Ishikawa (cell line): ENCODE measurements around the gene LCN6.

ENCODE experiments used
- CEBPB ChIP-seq: IDR thresholded peaks from 2 replicates; pipeline ENCODE4 v1.6.1; 2012
- EGR1 ChIP-seq: IDR thresholded peaks from 2 replicates; pipeline ENCODE4 v1.6.1; 2012
- EP300 ChIP-seq: IDR thresholded peaks from 2 replicates; pipeline ENCODE4 v1.6.1; 2012; ENCODE audit warnings: borderline replicate concordance
- NFIC ChIP-seq: IDR thresholded peaks from 2 replicates; pipeline ENCODE4 v1.6.1; 2012
- RAD21 ChIP-seq: IDR thresholded peaks from 2 replicates; pipeline ENCODE4 v1.6.1; 2012; ENCODE audit warnings: low read depth
- TAF1 ChIP-seq: IDR thresholded peaks from 2 replicates; pipeline ENCODE4 v1.6.1; 2012; ENCODE audit warnings: low read depth, mild to moderate bottlenecking
- TCF12 ChIP-seq: IDR thresholded peaks from 2 replicates; pipeline ENCODE4 v1.6.1; 2012; ENCODE audit warnings: low read depth
- TF ChIP-seq, protein P1 (sequence below): IDR thresholded peaks from 2 replicates; pipeline ENCODE4 v1.6.1; 2012; ENCODE audit warnings: low read depth, mild to moderate bottlenecking
- TF ChIP-seq, protein P2 (sequence below): IDR thresholded peaks from 2 replicates; pipeline ENCODE4 v1.6.1; 2012
- TF ChIP-seq, protein P3 (sequence below): IDR thresholded peaks from 2 replicates; pipeline ENCODE4 v1.6.1; 2012

DNA sequence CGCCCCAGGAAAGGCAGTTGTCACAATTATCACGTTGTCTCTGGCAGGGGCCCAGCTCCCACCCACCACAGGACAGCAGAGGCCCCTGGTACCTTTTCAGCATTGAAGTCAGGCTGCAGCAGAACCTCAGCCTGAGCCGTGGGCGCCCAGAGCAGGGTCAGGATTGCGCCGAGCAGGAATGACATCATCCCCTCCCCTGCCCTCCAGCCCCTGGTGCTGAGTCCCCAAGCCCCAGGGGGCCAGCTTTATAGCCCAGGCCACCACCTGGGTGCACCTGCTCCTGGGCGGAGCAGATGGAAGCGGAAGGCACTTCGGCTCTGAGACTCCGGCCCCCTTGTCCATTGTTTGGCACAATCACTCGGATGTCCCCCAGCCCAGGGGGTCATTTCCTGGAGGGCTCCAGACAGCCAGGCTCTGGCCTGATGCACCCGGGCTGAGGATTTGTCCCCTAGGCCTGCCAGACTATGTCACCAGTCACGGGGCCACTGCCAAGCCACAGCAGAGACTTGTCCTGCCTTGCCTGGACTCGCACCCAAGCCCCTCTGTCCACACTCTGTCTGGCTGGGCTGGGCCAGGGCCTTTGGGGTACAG, 16.1 kb upstream of the LCN6 start, which contains the start of gene LCN15:
- TF ChIP-seq RAD21 (no peak), EGR1 (no peak), TAF1 (no peak), EP300 (no peak), NFIC (no peak), TCF12 (no peak), CEBPB (no peak)
- TF ChIP-seq, protein P1, sequence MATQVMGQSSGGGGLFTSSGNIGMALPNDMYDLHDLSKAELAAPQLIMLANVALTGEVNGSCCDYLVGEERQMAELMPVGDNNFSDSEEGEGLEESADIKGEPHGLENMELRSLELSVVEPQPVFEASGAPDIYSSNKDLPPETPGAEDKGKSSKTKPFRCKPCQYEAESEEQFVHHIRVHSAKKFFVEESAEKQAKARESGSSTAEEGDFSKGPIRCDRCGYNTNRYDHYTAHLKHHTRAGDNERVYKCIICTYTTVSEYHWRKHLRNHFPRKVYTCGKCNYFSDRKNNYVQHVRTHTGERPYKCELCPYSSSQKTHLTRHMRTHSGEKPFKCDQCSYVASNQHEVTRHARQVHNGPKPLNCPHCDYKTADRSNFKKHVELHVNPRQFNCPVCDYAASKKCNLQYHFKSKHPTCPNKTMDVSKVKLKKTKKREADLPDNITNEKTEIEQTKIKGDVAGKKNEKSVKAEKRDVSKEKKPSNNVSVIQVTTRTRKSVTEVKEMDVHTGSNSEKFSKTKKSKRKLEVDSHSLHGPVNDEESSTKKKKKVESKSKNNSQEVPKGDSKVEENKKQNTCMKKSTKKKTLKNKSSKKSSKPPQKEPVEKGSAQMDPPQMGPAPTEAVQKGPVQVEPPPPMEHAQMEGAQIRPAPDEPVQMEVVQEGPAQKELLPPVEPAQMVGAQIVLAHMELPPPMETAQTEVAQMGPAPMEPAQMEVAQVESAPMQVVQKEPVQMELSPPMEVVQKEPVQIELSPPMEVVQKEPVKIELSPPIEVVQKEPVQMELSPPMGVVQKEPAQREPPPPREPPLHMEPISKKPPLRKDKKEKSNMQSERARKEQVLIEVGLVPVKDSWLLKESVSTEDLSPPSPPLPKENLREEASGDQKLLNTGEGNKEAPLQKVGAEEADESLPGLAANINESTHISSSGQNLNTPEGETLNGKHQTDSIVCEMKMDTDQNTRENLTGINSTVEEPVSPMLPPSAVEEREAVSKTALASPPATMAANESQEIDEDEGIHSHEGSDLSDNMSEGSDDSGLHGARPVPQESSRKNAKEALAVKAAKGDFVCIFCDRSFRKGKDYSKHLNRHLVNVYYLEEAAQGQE: no peak
- TF ChIP-seq, protein P2, sequence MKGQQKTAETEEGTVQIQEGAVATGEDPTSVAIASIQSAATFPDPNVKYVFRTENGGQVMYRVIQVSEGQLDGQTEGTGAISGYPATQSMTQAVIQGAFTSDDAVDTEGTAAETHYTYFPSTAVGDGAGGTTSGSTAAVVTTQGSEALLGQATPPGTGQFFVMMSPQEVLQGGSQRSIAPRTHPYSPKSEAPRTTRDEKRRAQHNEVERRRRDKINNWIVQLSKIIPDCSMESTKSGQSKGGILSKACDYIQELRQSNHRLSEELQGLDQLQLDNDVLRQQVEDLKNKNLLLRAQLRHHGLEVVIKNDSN: no peak
- TF ChIP-seq, protein P3, sequence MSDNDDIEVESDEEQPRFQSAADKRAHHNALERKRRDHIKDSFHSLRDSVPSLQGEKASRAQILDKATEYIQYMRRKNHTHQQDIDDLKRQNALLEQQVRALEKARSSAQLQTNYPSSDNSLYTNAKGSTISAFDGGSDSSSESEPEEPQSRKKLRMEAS: no peak
